GM12892 (cell line): ENCODE data around the gene RPTOR.
"Not testable (repeated sequence)": the region's sequence is repeated elsewhere in the genome, so short reads cannot be mapped to it uniquely, and the experiment has no call there.

ENCODE experiments used
- DNase-seq: peaks from one replicate; pipeline ENCODE4 v3.0.0; 2011; ENCODE audit not compliant: insufficient read length
- FAIRE-seq: peaks from 2 replicates; lab custom pipeline; 2011; peaks lifted over from hg19 to GRCh38; lab: Jason Lieb, UNC
- POLR2A ChIP-seq: IDR thresholded peaks from 2 replicates; pipeline ENCODE4 v1.6.1; 2011; ENCODE audit warnings: low read depth, low read length, control low read depth
- POLR2AphosphoS5 ChIP-seq: IDR thresholded peaks from 2 replicates; pipeline ENCODE4 v1.6.1; 2011; ENCODE audit warnings: low read depth, low read length, control low read depth
- TAF1 ChIP-seq: IDR thresholded peaks from 2 replicates; pipeline ENCODE4 v1.6.1; 2011; ENCODE audit warnings: low read depth, mild to moderate bottlenecking, control low read depth, low read length, borderline replicate concordance

The RPTOR gene

DNA sequence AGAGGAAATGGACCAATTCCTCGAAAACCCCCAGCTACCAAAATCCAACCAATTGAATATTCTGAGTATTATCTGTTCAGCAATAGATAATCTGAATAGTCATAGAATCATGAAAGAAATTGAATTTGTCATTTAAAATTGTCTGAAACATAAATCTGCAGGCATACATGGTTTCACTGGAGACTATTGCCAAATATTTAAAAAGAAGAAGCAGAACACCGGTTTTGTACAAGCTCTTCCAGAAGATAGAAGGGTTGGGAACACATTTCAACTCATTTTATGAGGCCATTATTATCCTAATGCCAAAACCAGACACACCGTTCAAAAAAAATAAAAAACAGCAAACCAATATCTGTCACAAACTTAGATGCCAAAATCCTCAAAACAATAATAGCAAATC lies 195.5 kb downstream of the RPTOR start:
- FAIRE-seq, result no peak
- TF ChIP-seq TAF1 (no peak), POLR2A (no peak), POLR2AphosphoS5 (no peak)
- DNase-seq, result no peak

DNA sequence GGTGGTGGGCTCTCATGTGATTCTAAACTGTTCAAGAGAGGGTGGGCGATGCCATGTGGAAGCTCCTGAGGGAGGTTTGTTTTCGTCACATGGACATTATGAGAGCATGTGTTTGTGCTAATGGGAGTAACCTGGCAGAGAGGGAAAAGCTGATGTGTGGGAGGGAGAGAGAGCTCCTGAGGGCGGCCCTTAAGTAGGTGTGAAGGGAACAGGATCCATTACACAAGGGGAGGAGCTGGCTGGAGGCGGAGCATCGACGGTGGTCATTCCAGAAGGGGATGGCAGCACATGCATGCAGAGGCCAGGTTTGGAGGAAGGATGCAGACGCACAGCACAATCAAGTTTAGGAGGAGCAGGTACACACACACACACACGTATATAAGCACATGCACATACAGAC lies 197.5 kb downstream of the RPTOR start:
- TF ChIP-seq POLR2A (no peak), TAF1 (no peak), POLR2AphosphoS5 (no peak)
- FAIRE-seq (no peak), DNase-seq (no peak)

DNA sequence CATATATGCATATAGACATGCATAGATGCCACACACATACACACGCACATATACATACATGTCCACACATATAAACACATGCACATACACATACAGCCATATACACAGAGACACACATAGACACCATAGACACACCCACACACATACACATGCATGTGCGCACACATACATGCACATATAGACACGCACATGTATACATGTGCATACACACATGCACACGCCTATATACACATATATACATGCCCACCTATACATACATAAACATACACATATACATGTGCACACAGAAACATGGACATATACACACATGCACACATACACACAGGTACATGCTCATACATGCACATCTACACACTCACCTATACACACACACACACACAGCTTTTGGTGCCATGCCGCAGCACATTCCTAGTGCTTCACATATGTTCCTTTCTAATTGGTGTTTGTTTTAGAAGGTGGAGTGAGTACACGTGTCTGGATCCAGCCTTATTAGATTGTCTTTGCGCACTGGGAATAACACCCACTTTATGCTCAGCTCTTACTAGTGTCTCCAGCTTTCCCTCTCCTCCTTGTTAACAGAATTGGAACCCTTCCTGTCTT lies 198.0 kb downstream of the RPTOR start:
- DNase-seq (no peak), FAIRE-seq (no peak)
- TF ChIP-seq POLR2AphosphoS5, result no peak
- no peak for TF ChIP-seq TAF1
- no peak for TF ChIP-seq POLR2A

DNA sequence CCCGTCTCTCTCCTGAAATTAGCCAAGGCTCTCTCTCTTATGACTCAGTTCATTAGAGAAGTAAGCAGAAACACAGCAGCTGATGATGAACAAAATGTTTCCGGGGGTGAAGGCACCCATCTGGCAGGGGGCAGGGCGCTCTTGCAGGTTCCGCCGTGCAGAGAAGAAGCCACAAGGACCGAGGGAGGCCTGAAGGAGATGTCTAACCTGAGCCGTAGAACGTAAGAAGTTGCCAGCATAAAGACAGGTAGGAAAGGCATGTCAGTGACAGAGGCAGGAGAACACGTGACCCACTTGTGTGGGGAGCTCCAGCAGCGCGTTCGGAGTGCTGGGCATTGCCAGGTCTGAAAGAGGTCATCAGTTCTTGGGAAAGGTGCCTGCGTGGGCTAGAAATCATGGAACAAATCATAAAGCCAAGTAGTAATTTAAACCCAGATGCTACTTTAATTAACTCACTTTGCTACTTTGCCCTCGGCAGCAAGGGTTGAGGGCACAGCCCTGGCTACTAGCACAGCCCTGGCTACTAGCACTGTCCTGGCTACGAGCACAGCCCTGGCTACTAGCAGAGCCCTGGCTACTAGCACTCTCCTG lies 198.6 kb downstream of the RPTOR start:
- FAIRE-seq, result no peak
- no peak for TF ChIP-seq POLR2AphosphoS5
- TF ChIP-seq TAF1, result no peak
- TF ChIP-seq POLR2A, result no peak
- DNase-seq, result no peak

DNA sequence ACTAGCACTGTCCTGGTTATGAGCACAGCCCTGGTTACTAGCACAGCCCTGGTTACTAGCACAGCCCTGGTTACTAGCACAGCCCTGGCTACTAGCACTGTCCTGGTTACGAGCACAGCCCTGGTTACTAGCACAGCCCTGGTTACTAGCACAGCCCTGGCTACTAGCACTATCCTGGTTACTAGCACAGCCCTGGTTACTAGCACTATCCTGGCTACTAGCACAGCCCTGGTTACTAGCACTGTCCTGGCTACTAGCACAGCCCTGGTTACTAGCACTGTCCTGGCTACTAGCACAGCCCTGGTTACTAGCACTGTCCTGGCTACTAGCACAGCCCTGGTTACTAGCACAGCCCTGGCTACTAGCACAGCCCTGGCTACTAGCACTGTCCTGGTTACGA lies 199.3 kb downstream of the RPTOR start:
- not testable (repeated sequence) for FAIRE-seq, DNase-seq

DNA sequence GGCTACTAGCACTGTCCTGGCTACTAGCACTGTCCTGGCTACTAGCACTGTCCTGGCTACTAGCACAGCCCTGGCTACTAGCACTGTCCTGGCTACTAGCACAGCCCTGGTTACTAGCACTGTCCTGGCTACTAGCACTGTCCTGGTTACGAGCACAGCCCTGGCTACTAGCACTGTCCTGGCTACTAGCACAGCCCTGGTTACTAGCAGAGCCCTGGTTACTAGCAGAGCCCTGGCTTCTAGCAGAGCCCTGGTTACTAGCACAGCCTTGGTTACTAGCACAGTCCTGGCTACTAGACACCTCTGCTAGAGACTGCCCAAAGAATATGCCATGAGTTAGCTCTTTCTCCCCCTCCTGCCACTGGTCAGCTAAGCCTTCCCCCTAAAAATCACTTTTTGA lies 200.1 kb downstream of the RPTOR start:
- not testable (repeated sequence) for DNase-seq, FAIRE-seq

DNA sequence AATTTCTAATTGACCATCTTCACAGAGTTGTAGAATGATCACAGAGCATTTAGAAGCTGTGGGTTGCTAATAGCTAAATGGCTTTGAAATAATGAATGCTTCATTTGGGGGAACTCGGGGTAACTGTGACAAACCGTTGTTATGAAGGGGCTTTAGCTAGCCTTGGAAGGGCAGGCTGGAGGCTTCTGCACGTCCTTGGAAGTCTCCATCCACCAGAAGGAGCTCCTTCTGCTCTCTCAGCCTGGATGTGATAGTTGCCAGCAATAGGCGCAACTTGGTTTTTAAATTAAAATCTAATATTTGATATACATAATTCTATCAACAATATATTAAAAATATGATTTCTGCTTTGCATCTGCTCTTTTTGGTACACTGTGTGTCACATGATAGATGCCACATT lies 200.5 kb downstream of the RPTOR start:
- TF ChIP-seq TAF1, result no peak
- TF ChIP-seq POLR2A, result no peak
- FAIRE-seq (no peak), DNase-seq (no peak)

DNA sequence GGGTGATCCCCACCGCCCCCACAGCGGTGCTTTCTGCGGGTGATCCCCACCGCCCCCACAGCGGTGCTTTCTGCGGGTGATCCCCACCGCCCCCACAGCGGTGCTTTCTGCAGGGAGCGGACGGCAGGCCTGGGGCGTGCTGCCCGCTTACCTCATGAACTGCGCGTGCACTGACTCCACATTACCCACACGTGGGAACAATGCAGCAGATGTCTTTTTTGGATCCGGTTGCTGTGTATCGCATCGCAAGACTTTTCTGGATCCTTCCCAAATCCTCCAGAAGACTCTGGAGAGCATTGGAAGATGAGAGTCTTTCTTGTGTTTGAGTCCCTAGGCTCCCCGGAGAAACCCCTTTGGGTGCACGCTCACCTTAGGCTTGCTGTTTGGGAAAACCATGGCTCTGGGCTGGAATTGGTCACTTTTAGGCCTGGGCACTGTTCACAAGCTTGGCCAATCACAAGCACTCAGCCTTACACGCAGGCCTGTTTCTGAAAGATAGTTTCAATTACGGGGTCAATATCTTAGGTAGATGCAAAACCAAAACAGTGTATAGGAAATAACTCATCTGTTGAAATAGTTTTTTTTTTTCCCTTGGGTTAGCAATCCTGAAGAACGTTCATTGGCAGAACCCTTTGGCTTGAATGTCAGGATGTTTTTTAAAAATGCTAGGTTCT lies 201.8 kb downstream of the RPTOR start:
- DNase-seq, result no peak
- TF ChIP-seq POLR2A (no peak), TAF1 (no peak), POLR2AphosphoS5 (no peak)
- FAIRE-seq, result no peak

DNA sequence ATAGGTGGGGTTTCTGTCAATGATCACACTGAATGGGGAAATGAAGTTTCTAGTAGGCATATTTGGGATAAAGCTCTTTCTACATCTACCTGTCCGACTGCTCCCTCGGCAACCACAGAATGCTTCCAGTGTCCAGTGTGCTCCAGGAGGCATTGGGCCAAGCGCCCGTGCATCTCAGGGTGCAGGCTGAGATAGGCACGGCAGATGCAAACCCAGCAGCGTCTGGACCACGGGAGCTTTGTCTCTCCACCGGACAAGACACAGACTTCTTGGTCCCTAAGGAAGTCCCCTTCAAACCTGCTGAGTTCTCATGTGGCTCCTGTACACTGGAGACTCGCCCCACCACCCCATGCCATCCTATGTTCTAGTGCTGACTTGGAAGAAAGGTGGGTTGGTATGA lies 202.8 kb downstream of the RPTOR start:
- no peak for FAIRE-seq
- no peak for TF ChIP-seq POLR2A
- no peak for TF ChIP-seq POLR2AphosphoS5
- TF ChIP-seq TAF1, result no peak
- no peak for DNase-seq

DNA sequence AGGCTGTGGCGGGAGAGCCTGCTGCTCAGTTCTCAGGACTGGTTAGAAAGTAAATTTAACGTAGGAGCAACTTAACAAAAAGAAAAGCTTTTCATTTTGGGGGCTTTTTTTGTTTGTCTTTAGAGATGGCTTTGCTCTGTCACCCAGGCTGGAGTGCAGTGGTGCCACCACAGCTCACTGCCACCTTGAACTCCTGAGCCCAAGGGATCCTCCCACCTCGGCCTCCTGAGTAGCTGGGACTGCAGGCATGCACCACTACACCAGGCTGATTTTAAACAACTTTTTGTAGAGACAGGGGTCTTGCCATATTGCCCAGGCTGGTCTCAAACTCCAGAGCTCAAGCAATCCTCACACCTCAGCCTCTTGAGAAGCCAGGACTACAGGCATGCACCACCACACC lies 205.0 kb downstream of the RPTOR start:
- TF ChIP-seq POLR2A (no peak), TAF1 (no peak), POLR2AphosphoS5 (no peak)
- no peak for FAIRE-seq

DNA sequence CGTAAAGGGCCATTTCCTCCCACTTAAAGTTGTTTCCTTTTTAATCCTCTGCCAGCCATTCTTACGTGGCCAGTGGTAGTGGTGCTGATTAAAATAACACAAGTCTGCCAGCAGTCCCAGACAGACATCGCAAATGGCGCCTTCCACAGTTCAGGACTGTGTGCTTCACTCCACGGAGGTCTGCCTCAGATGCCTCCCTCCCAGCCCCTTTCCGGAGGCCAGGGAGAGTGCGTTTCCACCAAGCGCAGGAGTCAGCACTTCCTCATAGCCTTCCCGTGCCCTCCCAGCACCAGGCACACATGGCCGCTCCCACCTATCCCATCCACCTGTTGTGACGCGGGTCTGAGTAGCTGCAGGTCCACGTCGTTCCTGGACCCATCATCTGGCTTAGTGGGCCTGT lies 205.6 kb downstream of the RPTOR start:
- no peak for DNase-seq
- no peak for FAIRE-seq

More for the DNA sequence above, 205.0 kb downstream of the RPTOR start:
- DNase-seq, result no peak

More for the DNA sequence above, 205.6 kb downstream of the RPTOR start:
- no peak for TF ChIP-seq POLR2AphosphoS5
- no peak for TF ChIP-seq POLR2A
- TF ChIP-seq TAF1, result no peak
